ENCODE measurements around the gene RAI14. TPM values are rescaled to one million over a fixed set of nuclear protein-coding genes. Genes with fewer than 3 reads are reported as not detected.

The RAI14 gene
- total RNA-seq, 1 donor from 2014 or later, result 127 TPM

GRCh38 chr5:34716986-34717385 lies 60.9 kb downstream of the RAI14 start:
- no peaks in the 10 kb centered on the region for H3K27me3 Mint-ChIP-seq (ENCODE audit: unreplicated experiment)

DNA sequence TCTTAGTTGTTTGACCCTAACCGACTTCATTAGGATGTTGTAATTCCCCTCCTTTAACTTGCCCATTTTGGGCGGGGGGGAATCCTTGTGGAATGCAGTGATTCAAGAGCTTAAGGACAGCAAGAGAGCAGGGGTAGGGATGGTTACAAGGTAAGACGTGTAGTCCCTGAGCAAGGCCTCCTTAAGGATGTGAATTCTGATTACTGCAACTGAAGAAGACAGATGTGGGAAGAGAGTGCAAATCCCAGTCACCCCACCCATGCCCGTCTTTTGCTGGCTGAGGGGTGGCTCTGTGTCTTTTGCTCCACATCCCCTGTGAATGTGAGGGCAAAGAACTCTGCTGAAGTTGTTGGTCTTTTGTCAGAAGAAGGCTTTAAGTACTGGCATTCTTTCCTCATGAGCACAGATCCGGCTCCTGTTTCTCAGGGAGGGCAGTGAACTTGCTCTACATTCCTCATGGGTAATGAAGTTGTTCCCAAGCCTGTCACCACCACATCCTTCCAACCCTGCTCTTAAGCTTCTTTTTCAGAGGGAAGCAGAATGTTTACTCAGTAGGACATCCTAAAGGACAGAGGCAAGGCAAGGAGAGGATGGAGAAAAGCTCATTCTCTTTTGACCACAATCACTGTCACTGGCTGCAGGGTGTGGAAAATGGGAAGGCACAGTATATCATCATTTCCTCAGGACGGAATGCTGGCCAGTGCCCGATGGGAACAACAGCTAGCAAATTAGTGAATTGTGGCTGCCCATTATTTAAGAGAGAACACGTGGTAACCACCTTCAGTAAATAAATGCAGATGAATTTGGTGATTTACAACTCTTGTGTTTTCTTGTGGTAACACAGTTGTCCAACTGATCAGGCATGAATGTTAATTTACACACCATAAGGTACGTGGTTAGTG lies 61.5 kb downstream of the RAI14 start:
- Mint-ChIP-seq H3K27me3 (ENCODE audit: unreplicated experiment) (no peaks in the 10 kb centered on the region), H3K9me3 (ENCODE audit: unreplicated experiment) (no peaks in the 10 kb centered on the region), H3K4me1 (ENCODE audit: unreplicated experiment) (peaks cover 47% of the 10 kb centered on the region), H3K27ac (ENCODE audit: unreplicated experiment) (peak overlapping the region; percentile 94), H3K4me3 (ENCODE audit: unreplicated experiment) (peak overlapping the region; percentile 73), H3K36me3 (ENCODE audit: low read depth, unreplicated experiment) (peaks cover 4% of the 10 kb centered on the region)
- DNase-seq (ENCODE audit: low spot score), result peak; percentile 15
- no peak for TF ChIP-seq CTCF (IDR thresholded peaks at IDR 0.05; ENCODE audit: unreplicated experiment)

More at GRCh38 chr5:34716986-34717385, 60.9 kb downstream of the RAI14 start:
- H3K9me3 Mint-ChIP-seq (ENCODE audit: unreplicated experiment), result no peaks in the 10 kb centered on the region
- peak overlapping the region; percentile 73 for H3K4me3 Mint-ChIP-seq (ENCODE audit: unreplicated experiment)
- TF ChIP-seq CTCF (IDR thresholded peaks at IDR 0.05; ENCODE audit: unreplicated experiment), result no peak
- no peak for DNase-seq (ENCODE audit: low spot score)
- H3K4me1 Mint-ChIP-seq (ENCODE audit: unreplicated experiment), result peaks cover 47% of the 10 kb centered on the region
- H3K36me3 Mint-ChIP-seq (ENCODE audit: low read depth, unreplicated experiment), result peaks cover 9% of the 10 kb centered on the region
- H3K27ac Mint-ChIP-seq (ENCODE audit: unreplicated experiment), result peak overlapping the region; percentile 94

DNA sequence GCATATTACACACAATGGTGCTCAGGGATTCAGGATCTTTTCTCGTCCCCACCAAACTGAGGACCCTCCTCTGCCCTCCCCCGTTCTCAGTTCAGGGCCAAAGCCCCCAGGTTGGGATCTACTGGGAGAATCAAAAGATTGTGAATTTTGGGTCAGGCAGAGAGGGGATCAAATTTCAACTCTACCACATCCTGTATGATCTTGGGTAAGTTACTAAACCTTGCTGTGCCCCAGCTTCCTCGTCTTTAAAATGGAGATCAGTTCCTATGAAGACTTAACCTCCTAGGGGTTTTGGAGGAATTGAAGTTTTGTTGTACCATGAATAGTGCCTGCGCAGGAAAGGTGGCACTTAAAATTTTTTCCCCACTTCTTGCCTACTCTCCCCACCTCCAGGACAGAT lies 62.4 kb downstream of the RAI14 start:
- Mint-ChIP-seq H3K4me1 (ENCODE audit: unreplicated experiment) (peaks cover 47% of the 10 kb centered on the region), H3K27me3 (ENCODE audit: unreplicated experiment) (no peaks in the 10 kb centered on the region), H3K9me3 (ENCODE audit: unreplicated experiment) (no peaks in the 10 kb centered on the region), H3K4me3 (ENCODE audit: unreplicated experiment) (no peak overlapping the region), H3K27ac (ENCODE audit: unreplicated experiment) (peak overlapping the region; percentile 76), H3K36me3 (ENCODE audit: low read depth, unreplicated experiment) (peaks cover 4% of the 10 kb centered on the region)
- TF ChIP-seq CTCF (IDR thresholded peaks at IDR 0.05; ENCODE audit: unreplicated experiment), result no peak
- no peak for DNase-seq (ENCODE audit: low spot score)

DNA sequence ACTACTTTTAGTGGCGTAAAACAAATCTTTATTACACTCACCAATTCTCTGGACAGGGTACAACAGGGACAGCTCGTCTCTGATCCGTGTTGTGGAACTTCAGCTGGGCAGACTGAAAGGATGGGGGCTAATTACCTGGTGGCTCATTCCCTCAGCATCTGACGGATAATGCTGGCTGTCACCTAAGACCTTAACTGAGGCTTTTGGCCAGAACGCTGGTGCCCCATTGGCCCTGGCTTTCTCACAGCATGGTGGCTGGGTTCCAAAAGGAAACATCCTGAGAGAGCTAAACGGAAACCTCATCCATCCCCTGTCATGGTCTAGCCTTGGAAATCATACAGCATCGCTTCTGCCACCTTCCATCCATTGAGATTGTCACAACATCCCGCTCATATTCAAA lies 62.9 kb downstream of the RAI14 start:
- Mint-ChIP-seq H3K4me1 (ENCODE audit: unreplicated experiment) (peaks cover 47% of the 10 kb centered on the region), H3K36me3 (ENCODE audit: low read depth, unreplicated experiment) (peaks cover 4% of the 10 kb centered on the region), H3K27ac (ENCODE audit: unreplicated experiment) (peak overlapping the region; percentile 76), H3K9me3 (ENCODE audit: unreplicated experiment) (no peaks in the 10 kb centered on the region), H3K4me3 (ENCODE audit: unreplicated experiment) (no peak overlapping the region), H3K27me3 (ENCODE audit: unreplicated experiment) (no peaks in the 10 kb centered on the region)
- DNase-seq (ENCODE audit: low spot score), result no peak
- no peak for TF ChIP-seq CTCF (IDR thresholded peaks at IDR 0.05; ENCODE audit: unreplicated experiment)

GRCh38 chr5:34721327-34721726 lies 65.2 kb downstream of the RAI14 start:
- Mint-ChIP-seq H3K4me1 (ENCODE audit: unreplicated experiment) (peaks cover 28% of the 10 kb centered on the region), H3K36me3 (ENCODE audit: low read depth, unreplicated experiment) (peaks cover 12% of the 10 kb centered on the region), H3K4me3 (ENCODE audit: unreplicated experiment) (no peak overlapping the region), H3K9me3 (ENCODE audit: unreplicated experiment) (no peaks in the 10 kb centered on the region), H3K27me3 (ENCODE audit: unreplicated experiment) (no peaks in the 10 kb centered on the region), H3K27ac (ENCODE audit: unreplicated experiment) (no peak overlapping the region)
- DNase-seq (ENCODE audit: low spot score), result no peak
- TF ChIP-seq CTCF (IDR thresholded peaks at IDR 0.05; ENCODE audit: unreplicated experiment), result no peak
